Measurements from ENCODE around the gene NKTR. TPM values are rescaled to one million over a fixed set of nuclear protein-coding genes. Genes with fewer than 3 reads are reported as not detected.
A peak's percentile ranks its signal among the peaks of the same experiment; 100 is the strongest.

The NKTR gene
- total RNA-seq, 4 donors from 2014 or later, result 96.3 to 172 (median 133) TPM

- H3K4me1 ChIP-seq, result peaks cover 0 to 55% (median 15%) of the 10 kb centered on the region in 4 donors
- in situ Hi-C loops (cut with MboI; ENCODE audit: low pct_ligation_motif_present in 1 of 4, low pct_unique_long_range_greater_than_20kb in 1 of 4, low sequenced_read_pairs in 3 of 4), result no loop called here
- no peak for TF ChIP-seq EP300 (IDR thresholded peaks at IDR 0.05; ENCODE audit: low read depth)
- TF ChIP-seq POLR2A (IDR thresholded peaks at IDR 0.05), result no peak
- TF ChIP-seq POLR2AphosphoS5 (IDR thresholded peaks at IDR 0.05), result no peak
- TF ChIP-seq CTCF (IDR thresholded peaks at IDR 0.05), result no peak
- peaks cover 0 to 10% (median 2%) of the 10 kb centered on the region in 4 donors for H3K36me3 ChIP-seq
- H3K4me3 ChIP-seq, result no peak overlapping the region
- no peaks in the 10 kb centered on the region for H3K27me3 ChIP-seq
- WGBS, 2 donors (ENCODE audit: low coverage in 1 of 2), result 31 to 69% methylated on average over 3 to 5 of the region's 5 CpGs
- DNase-seq, result no peak
- intact Hi-C loops (cut with DNase I; ENCODE audit: low total_unique reads), result no loop called here
- H3K9me3 ChIP-seq, result peaks cover 0 to 4% of the 10 kb centered on the region in 2 donors
- peak overlapping the region in 2 of 4 donors; percentile 25 to 41 for H3K27ac ChIP-seq
These were observed 8.1 kb downstream of the NKTR start for GRCh38 chr3:42608581-42608980.

DNA sequence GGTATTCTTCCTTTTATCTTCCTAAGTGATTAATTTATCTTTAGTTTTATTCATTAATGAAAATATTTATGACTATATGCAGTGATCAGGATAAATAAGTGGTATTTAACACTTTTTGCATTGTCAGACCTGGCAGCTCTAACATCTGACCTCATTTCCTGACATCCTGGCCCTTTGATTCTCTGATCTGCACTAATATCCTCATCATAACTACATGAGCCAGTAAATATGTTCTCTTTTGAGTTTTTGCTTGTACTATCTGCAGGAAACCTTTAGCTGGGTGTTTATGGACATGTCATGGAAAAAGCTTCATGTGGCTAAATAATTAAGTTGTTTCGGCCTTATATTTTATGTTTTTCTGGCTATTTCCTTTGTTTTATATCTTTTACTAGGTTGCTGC lies 10.5 kb downstream of the NKTR start:
- no peaks in the 10 kb centered on the region for H3K27me3 ChIP-seq
- in situ Hi-C loops (cut with MboI; ENCODE audit: low pct_ligation_motif_present in 1 of 4, low pct_unique_long_range_greater_than_20kb in 1 of 4, low sequenced_read_pairs in 3 of 4) (no loop called here), intact Hi-C loops (cut with DNase I; ENCODE audit: low total_unique reads) (no loop called here)
- DNase-seq, result no peak
- no peak for TF ChIP-seq CTCF (IDR thresholded peaks at IDR 0.05)
- TF ChIP-seq POLR2A (IDR thresholded peaks at IDR 0.05), result no peak
- TF ChIP-seq POLR2AphosphoS5 (IDR thresholded peaks at IDR 0.05), result no peak
- no peak for TF ChIP-seq EP300 (IDR thresholded peaks at IDR 0.05; ENCODE audit: low read depth)
- peaks cover 0 to 3% (median 0%) of the 10 kb centered on the region in 4 donors for H3K36me3 ChIP-seq
- 79 to 81% methylated on average over 1 of the region's 1 CpG for WGBS, 2 donors (ENCODE audit: low coverage in 1 of 2)
- no peaks in the 10 kb centered on the region for H3K9me3 ChIP-seq
- peaks cover 0 to 55% (median 13%) of the 10 kb centered on the region in 4 donors for H3K4me1 ChIP-seq
- no peak overlapping the region for H3K4me3 ChIP-seq
- H3K27ac ChIP-seq, result peak overlapping the region in 3 of 4 donors; percentile 5 to 35 (median 28)

GRCh38 chr3:42612217-42612616 lies 11.7 kb downstream of the NKTR start:
- in situ Hi-C loops (cut with MboI; ENCODE audit: low pct_ligation_motif_present in 1 of 4, low pct_unique_long_range_greater_than_20kb in 1 of 4, low sequenced_read_pairs in 3 of 4) (no loop called here), intact Hi-C loops (cut with DNase I; ENCODE audit: low total_unique reads) (no loop called here)
- H3K27me3 ChIP-seq, result no peaks in the 10 kb centered on the region
- no peak overlapping the region for H3K4me3 ChIP-seq
- peaks cover 0 to under 1% (median 0%) of the 10 kb centered on the region in 4 donors for H3K36me3 ChIP-seq
- H3K4me1 ChIP-seq, result peaks cover 0 to 55% (median 13%) of the 10 kb centered on the region in 4 donors
- no peak for TF ChIP-seq CTCF (IDR thresholded peaks at IDR 0.05)
- no peak for TF ChIP-seq POLR2AphosphoS5 (IDR thresholded peaks at IDR 0.05)
- TF ChIP-seq EP300 (IDR thresholded peaks at IDR 0.05; ENCODE audit: low read depth), result no peak
- DNase-seq, result no peak
- H3K9me3 ChIP-seq, result no peaks in the 10 kb centered on the region
- H3K27ac ChIP-seq, result peak overlapping the region in 2 of 4 donors; percentile 8 to 35
- 33 to 74% methylated on average over 1 of the region's 1 CpG for WGBS, 2 donors (ENCODE audit: low coverage in 1 of 2)

- no peak for TF ChIP-seq POLR2AphosphoS5 (IDR thresholded peaks at IDR 0.05)
- Histone ChIP-seq H3K27ac (peak overlapping the region in 1 of 4 donors; percentile 15), H3K4me1 (peaks cover 0 to 55% (median 13%) of the 10 kb centered on the region in 4 donors), H3K36me3 (no peaks in the 10 kb centered on the region), H3K27me3 (no peaks in the 10 kb centered on the region), H3K4me3 (no peak overlapping the region), H3K9me3 (no peaks in the 10 kb centered on the region)
- no peak for DNase-seq
- WGBS, 2 donors (ENCODE audit: low coverage in 1 of 2), result 86 to 90% methylated on average over 2 to 3 of the region's 3 CpGs
- intact Hi-C loops (cut with DNase I; ENCODE audit: low total_unique reads), result no loop called here
- in situ Hi-C loops (cut with MboI; ENCODE audit: low pct_ligation_motif_present in 1 of 4, low pct_unique_long_range_greater_than_20kb in 1 of 4, low sequenced_read_pairs in 3 of 4), result no loop called here
These were observed 12.4 kb downstream of the NKTR start for GRCh38 chr3:42612928-42613327.

GRCh38 chr3:42613462-42613861 lies 13.0 kb downstream of the NKTR start:
- intact Hi-C loops (cut with DNase I; ENCODE audit: low total_unique reads) (no loop called here), in situ Hi-C loops (cut with MboI; ENCODE audit: low pct_ligation_motif_present in 1 of 4, low pct_unique_long_range_greater_than_20kb in 1 of 4, low sequenced_read_pairs in 3 of 4) (no loop called here)
- Histone ChIP-seq H3K9me3 (no peaks in the 10 kb centered on the region), H3K4me3 (no peak overlapping the region), H3K27ac (peak overlapping the region in 2 of 4 donors; percentile 12 to 15), H3K36me3 (peaks cover 0 to 3% (median 0%) of the 10 kb centered on the region in 4 donors), H3K4me1 (peaks cover 0 to 50% (median 10%) of the 10 kb centered on the region in 4 donors), H3K27me3 (no peaks in the 10 kb centered on the region)
- no peak for DNase-seq
- TF ChIP-seq POLR2AphosphoS5 (IDR thresholded peaks at IDR 0.05) (no peak), CTCF (IDR thresholded peaks at IDR 0.05) (peak; percentile 36 to 53 (median 46)), EP300 (IDR thresholded peaks at IDR 0.05; ENCODE audit: low read depth) (no peak), POLR2A (IDR thresholded peaks at IDR 0.05) (no peak)
- WGBS, 2 donors (ENCODE audit: low coverage in 1 of 2), result 76 to 79% methylated on average over 2 of the region's 2 CpGs
